OCI-LY3 (cell line): Measurements from ENCODE around the gene CDK12.

ENCODE experiments used
- EZH2phosphoT487 ChIP-seq: fragments of 200-600 bp; shearing (Covaris generic); IDR thresholded peaks from 2 replicates; pipeline ENCODE4 v1.6.1; 2018; ENCODE audit warnings: antibody characterized with exemption, mixed run types, low read depth
- TF ChIP-seq, protein P1 (sequence below): fragments of 200-600, 300-600 bp; sonication (generic); IDR thresholded peaks from 2 replicates; pipeline ENCODE4 v1.5.1; 2014; ENCODE audit warnings: antibody characterized with exemption, low read length, low read depth

DNA sequence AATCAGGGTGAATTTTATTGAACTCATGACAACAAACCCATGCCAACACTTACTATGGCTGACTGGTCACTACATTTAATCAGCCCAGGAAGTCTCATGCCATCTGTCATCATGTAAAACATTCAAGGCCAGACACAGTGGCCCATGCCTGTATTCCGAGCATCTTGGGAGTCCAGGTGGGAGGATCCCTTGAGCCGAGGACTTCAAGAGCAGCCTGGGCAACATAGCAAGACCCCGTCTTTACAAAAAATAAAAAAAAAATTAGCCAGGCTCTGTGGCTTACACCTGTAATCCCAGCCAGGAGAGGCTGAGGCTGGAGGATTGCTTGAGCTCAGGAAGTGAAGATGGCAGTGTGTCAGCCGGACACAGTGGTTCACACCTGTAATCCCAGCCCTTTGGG lies 5.4 kb upstream of the CDK12 start:
- TF ChIP-seq, protein P1, sequence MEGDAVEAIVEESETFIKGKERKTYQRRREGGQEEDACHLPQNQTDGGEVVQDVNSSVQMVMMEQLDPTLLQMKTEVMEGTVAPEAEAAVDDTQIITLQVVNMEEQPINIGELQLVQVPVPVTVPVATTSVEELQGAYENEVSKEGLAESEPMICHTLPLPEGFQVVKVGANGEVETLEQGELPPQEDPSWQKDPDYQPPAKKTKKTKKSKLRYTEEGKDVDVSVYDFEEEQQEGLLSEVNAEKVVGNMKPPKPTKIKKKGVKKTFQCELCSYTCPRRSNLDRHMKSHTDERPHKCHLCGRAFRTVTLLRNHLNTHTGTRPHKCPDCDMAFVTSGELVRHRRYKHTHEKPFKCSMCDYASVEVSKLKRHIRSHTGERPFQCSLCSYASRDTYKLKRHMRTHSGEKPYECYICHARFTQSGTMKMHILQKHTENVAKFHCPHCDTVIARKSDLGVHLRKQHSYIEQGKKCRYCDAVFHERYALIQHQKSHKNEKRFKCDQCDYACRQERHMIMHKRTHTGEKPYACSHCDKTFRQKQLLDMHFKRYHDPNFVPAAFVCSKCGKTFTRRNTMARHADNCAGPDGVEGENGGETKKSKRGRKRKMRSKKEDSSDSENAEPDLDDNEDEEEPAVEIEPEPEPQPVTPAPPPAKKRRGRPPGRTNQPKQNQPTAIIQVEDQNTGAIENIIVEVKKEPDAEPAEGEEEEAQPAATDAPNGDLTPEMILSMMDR = no peak
- no peak for TF ChIP-seq EZH2phosphoT487
